GM15510 (cell line): Measurements from ENCODE around the gene IGFL2.

Experiments used
- POLR2A ChIP-seq: IDR thresholded peaks from 3 replicates; pipeline ENCODE4 v1.6.1; 2011; ENCODE audit warnings: borderline replicate concordance; ENCODE audit not compliant: insufficient read length; ENCODE audit errors: extremely low read depth

The IGFL2 gene

DNA sequence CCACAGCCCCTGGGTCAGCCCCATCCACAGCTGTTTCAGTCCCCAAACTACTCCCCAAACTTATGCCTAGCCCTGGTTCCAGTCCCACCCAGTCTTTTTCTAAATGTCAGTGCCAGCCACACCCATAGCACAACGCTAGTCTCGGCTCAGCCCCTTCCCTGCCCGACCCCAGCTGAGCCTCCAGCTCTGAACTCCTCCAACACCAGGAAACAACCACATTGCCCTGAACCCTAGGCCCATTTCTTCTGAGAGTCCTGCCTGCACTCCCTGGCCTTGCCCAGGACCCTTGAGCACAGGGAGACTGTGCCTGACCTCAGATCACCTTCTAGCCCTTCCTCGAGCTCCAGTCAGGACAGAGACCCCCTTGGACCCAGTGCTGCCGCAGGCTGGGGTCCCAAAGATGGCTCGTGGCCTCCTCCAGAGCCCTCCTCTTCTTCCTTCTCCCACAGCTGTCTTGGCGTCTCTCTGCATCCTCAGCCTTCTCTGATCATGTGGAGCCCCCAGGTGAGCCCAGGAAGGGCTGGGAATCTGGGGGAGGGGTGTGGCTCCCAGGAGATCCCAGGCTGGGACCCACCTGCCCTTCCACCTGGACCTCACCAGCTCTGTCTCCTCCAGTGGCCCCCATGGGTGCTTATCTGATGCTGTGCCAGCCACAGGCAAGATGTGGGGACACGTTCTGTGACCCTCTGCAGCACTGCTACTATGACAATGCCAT lies 48.5 kb downstream of the IGFL2 start:
- no peak for TF ChIP-seq POLR2A

DNA sequence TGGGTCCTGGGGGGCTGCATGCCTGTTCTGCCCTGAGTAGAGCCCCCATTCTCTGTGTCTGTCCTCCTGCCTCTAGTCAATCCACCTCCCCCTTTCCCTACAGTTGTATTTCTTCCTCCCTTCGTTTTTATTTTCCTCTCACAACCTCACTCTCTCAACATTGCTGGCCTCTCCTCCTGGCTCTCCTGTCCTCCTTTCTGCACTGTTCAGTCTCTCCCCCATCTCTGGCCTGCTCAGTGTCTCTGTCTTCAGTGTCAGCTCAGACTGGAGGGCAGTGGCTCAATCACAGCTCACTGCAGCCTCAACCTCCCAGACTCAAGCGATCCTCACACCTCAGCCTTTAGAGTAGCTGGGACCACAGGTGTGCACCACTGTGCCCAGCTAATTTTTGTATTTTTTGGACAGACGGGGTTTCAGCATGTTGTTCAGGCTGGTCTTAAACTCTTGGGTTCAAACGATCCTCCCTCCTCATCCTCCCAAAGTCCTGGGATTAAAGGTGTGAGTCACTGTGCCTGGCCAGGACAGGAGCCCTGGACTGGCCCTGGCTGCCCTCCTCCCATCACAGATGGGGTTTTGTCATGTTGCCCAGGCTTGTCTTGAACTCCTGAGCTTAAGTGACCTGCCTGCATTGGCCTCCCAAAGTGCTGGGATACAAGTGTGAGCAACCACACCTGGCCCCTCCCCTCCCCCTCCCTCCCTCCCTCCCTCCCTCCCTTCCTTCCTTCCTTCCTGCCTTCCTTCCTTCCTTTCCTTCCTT lies 49.5 kb downstream of the IGFL2 start:
- TF ChIP-seq POLR2A = no peak

DNA sequence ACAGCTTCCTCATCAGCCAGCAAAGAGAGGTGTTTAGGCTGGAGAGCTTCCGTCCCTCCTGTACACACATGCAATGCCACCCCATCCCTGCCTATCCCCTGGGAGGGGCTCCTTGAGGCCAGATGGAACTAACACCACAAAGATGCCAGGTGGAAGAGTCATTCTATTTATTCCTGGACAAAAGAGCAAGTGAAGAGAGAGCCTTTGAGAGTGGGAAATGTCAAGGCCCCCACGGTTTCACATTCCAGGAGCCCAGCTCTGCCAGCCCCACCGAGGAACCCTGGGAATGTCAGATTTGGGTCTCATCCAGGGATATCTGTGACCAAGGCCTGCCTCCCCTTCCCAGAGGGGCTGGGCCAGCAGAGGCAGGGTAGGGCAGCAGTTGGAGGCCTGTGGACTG lies 50.7 kb downstream of the IGFL2 start:
- TF ChIP-seq POLR2A = no peak

DNA sequence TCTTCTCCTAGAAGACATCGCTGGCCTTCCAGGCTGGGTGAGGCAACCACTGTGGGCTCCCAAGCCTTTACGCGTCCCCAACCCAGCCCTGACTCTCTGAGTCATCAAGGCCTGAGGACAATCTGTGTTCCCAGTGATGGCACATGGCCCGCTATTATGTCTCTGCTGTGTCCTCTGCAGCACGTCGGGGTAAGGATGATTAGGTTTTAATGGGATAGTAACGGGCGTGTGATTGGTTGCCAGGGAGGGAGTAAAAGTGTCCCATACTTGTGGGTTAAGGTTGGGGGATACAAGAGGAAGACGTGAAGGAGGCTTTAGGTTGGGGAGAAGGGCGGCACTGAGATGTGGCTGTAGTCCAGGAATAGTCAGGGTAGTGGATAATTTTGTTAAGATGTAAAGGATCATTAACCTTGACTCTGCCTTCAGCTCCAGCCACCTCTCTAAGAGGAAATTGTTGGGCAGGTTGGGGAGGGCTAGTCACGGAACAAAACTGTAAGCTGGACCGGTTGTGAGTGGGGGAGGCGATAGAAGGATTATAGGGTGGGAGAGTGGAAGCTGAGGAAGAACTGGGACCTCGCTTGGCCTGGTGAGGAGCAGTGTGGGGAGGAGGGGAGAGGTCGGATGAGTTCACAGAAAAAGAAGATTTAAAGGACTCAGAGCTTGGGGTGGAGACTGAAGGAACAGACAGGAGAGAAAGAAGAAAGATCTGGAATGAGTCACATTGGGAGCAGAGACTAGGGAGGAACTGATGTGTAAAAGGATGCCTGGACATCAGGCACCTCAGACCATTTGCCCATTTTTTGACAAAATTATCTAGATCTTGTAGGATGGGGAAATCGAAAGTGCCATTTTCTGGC lies 53.6 kb downstream of the IGFL2 start:
- TF ChIP-seq POLR2A = no peak

DNA sequence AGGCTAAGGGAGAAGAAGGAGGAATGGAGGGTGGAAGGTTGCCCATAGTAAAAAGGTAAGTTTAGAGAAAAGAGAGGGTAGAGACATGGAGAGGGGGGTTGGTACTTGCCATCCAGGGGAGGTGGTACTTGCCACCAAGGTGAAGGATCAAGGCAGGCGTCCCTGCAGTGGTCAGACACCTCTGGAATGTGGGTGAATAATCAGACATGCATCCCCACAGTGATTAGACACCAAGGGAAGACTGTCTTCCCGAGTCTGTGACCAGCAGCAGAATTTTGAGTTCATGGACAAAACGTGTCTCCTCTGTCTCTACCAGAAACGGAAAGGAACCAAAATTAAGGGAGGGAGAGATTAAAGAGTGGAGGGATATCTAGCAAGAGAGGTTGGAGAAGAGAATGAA lies 54.4 kb downstream of the IGFL2 start:
- no peak for TF ChIP-seq POLR2A

DNA sequence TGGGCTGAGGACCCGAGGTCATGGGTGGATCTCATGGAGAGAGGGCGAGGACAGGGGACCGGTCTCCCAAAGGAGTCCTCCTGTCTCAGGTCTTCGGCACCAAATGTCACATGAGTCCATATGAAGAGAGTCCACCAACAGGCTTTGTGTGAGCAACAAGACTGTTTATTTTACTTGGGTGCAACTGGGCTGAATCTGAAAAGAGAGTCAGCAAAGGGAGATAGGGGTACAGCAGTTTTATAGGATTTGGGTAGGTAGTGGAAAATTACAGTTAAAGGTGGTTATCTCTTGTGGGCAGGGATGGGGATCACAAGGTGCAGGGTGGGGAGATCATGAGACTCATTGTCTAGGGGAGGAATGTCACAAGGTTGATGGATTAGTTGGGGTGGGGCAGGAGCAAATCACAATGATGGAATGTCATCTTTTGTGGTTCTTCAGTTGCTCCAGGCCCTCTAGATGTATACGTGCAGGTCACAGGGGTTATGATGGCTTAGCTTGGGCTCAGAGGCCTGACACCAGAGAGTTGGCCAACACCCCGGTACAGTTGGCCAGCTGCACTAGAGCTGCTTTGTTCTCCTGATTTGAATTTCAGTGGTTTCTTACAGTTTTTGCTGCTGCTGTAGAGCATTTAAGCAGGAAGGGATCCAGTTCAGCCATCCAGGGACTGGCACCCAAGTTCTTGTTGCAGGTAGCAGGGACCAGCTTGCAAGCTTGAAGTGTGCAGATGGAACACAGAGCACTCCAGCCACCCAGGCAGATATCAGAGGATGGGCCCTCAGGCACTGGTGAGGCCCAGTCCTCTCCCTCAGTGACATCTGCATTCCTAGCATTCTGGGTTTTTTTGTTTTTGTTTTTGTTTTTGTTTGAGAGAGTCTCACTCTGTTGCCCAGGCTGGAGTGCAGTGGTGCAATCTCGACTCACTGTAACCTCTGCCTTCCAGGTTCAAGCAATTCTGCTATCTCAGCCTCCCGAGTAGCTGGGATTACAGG lies 55.1 kb downstream of the IGFL2 start:
- TF ChIP-seq POLR2A = no peak

DNA sequence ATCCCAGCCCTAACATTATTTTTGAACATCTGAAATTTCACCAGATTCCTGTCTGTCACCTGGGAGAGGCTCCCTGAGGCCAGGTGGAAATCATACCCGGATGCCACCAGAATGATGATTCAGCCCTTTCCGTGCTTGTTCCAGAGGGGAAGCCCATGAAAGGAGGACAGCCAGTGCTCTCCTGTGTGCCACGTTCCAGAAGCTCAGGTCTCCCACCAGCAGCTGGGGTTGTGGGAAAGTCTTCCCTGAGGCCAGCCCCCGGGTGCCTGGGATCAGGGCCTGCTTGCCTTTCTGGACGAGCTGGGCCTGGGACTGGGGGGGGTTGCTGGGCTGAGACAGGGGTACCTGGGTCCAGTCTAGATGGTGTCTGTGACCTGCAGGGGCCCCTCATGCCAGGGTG lies 56.0 kb downstream of the IGFL2 start:
- no peak for TF ChIP-seq POLR2A

DNA sequence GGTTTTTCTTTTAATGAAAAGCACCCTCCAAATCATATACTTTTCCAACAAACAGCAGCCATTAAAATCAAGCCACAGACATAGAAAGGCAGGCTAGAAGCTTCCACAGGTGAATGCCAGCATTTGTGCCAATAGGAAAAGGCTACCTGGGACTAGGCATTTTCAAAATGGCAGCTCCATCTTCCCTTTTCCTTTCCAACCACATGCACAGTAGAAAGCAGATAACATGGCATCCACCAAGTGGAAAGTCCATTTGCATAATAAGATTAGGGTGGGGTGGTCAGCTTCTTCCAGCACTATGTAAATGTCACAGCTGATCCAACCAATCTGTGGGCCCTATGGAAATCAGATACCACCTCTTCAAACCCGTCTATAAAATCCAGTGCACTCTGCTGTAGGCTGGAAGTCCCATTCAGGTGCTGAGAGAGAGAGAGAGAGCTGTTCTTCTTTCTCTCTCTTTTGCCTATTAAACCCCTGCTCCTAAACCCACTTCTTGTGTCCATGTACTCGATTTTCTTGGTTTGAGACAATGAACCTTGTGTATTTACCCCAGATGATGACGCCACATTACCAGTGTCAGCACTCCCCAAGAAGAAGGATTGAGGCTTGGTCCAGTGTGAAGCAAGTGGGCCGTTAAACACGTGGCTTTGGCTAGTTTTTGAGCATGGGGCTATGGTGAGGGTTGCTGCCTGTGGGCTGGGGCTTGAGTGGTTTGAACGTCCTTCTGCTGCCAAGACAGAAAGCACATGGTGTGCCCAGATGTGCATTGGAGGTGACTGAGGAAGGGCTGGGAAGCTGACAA lies 57.3 kb downstream of the IGFL2 start:
- no peak for TF ChIP-seq POLR2A

DNA sequence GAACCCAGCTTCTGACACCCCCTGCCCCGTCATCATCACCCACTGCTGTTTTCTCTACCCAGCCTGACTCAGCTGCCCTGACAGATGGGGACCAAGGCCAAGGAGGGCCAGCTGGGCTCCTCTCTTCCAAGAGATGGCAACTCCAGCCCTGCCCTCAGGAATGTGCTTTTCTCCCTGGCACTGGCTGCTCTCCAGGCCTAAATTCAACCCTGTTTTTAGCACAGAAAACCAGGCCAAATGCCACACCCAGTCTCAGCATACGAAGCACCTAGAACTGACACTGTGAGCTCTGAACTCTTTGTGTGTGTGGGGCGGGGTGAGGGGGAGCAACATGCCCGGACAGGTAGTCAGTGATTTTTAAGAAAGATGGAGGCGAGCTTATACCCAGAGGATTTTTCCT lies 58.1 kb downstream of the IGFL2 start:
- no peak for TF ChIP-seq POLR2A

DNA sequence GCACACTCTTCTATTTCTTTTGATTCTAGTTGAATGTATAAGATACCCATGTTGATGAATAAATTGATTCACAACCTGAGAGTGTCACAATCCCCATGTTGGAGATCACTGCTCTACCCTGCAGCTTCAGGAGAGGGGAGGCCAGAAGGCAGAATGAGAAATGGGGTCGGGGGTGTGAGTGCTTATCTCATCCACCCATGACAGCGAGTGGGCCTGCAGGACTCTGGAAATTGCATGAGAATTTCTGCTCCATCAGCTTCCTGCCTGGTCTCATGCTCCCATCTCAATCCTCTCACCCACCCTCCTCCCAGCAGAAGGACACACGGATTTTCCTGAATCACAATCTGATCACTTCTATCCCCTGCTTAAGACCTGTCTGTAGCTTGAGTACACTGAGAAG lies 58.6 kb downstream of the IGFL2 start:
- no peak for TF ChIP-seq POLR2A

DNA sequence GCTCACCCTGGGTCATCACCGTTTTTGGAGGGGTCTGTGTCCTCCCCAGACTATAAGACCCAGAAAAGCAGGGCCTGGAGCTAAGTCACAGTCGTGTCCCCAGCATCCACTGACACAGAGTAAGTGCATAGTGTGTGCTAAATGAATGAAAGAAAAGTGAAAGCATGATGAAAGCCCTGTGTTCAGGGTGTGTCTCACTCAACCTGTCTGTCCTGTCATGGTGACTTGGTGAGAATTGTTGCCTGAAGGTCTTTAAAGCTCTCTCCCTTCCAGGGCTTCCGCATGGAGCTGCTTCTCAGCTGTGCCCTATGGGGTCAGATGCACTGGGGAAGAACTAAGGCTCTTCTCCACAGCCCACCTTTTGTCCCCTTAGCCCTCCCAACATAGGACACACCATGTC lies 61.0 kb downstream of the IGFL2 start:
- TF ChIP-seq POLR2A = no peak

DNA sequence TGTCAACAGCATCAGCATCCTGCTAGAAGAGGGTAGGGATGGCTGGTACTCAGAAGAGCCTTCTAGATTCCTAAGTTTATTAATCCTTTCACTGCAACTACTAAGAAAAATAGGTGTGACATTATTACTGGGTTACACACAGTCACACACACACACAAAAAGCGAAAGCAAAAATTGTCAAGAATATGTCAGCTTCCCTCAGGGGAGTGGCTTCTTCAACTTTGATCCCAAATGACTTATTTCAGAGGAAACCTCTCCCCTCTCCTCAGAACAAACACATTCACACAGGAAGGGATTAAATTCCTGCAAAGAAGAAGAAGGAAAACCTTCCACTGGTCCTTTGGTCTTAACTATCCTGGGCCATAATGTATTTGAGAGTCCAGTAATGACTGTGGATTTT lies 61.4 kb downstream of the IGFL2 start:
- no peak for TF ChIP-seq POLR2A

DNA sequence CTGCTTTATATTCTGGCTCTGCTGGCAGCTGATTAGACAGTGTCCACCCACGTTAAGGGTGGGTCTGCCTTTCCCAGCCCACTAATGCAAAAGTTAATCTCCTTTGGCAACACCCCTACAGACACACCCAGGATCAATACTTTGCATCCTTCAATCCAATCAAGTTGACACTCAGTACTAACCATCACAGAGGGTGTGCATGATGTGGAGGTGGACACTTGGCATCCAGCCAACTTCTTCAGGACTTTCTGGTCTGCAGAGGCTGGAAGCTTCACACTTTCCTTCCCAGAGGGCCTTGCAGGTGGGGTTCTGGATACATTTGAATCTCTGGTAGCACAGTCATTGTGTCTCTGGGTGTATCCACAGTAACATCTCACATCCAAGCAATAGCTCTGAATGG lies 62.6 kb downstream of the IGFL2 start:
- TF ChIP-seq POLR2A = no peak
